GM06990 (cell line): ENCODE data around the gene RNF145.

Source experiments
- DNase-seq: peaks from one replicate; pipeline ENCODE4 v3.0.0-alpha.2; 2011; ENCODE audit not compliant: insufficient read length; ENCODE audit errors: extremely low read depth
- H3K27me3 ChIP-seq: replicated peaks from 2 replicates; pipeline ENCODE4 v1.6.0; 2011; ENCODE audit warnings: low read length; ENCODE audit not compliant: control insufficient read depth, insufficient read depth
- H3K36me3 ChIP-seq: 2 replicates; pipeline ENCODE4 v1.5.1; 2011; ENCODE audit warnings: low read length; ENCODE audit not compliant: control insufficient read depth, insufficient read depth
- H3K4me3 ChIP-seq: replicated peaks from 2 replicates; pipeline ENCODE4 v1.5.1; 2011; ENCODE audit warnings: low read depth, mild to moderate bottlenecking, control low read depth, low read length
- TF ChIP-seq, protein P1 (sequence below): IDR thresholded peaks from 2 replicates; pipeline ENCODE4 v1.5.1; 2011; ENCODE audit warnings: low read length, control low read depth, mild to moderate bottlenecking, inconsistent platforms; ENCODE audit not compliant: insufficient read depth, poor library complexity, severe bottlenecking

The RNF145 gene, protein sequence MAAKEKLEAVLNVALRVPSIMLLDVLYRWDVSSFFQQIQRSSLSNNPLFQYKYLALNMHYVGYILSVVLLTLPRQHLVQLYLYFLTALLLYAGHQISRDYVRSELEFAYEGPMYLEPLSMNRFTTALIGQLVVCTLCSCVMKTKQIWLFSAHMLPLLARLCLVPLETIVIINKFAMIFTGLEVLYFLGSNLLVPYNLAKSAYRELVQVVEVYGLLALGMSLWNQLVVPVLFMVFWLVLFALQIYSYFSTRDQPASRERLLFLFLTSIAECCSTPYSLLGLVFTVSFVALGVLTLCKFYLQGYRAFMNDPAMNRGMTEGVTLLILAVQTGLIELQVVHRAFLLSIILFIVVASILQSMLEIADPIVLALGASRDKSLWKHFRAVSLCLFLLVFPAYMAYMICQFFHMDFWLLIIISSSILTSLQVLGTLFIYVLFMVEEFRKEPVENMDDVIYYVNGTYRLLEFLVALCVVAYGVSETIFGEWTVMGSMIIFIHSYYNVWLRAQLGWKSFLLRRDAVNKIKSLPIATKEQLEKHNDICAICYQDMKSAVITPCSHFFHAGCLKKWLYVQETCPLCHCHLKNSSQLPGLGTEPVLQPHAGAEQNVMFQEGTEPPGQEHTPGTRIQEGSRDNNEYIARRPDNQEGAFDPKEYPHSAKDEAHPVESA

DNA sequence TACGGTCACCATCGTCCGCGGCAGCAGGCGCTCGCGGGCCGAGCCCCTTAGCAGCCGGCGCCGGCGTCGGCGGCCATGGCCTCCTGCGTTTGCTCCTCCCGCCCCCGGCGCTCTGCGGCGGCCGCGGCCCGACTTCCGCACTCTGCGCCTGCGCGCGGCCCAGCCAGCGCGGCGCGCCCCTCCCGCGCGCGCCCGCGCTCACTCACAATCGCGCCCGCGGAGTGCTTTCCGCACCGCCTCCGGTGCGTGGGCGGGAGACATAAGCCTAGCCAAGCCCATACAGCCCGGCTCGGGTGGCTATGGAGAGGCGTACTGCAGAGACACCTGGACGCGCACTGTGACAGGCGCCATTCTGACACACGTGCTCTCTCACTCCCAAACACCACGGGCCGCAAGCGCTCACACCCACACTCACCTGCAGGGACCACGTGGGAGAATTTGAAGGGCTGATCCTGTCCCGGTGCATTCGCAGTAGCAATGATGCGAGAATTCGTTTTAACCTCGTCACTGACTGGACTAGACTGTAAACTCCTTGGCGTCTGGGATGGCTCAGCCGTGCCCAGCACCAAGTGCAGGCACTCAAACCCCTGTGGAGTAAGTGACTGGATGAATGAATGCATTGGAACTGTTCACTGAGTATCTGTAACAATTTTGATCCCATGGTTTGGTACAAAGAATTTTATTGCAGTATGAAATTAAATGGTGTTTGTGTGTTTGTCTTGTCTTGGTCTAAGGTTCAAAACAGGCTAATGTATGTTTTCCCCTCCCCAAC is at the start of gene RNF145:
TSS of gene RNF145 (minus strand) at position 116 of the 772 bp plus-strand sequence. CDS start 5,936 bp downstream, outside the sequence.
- DNase-seq: peak; percentile 94
- Histone ChIP-seq H3K4me3 (peak within 1 kb of the TSS; percentile 87), H3K36me3 (no peaks in the 10 kb centered on the region), H3K27me3 (no peaks in the 10 kb centered on the region)
- TF ChIP-seq, protein P1, sequence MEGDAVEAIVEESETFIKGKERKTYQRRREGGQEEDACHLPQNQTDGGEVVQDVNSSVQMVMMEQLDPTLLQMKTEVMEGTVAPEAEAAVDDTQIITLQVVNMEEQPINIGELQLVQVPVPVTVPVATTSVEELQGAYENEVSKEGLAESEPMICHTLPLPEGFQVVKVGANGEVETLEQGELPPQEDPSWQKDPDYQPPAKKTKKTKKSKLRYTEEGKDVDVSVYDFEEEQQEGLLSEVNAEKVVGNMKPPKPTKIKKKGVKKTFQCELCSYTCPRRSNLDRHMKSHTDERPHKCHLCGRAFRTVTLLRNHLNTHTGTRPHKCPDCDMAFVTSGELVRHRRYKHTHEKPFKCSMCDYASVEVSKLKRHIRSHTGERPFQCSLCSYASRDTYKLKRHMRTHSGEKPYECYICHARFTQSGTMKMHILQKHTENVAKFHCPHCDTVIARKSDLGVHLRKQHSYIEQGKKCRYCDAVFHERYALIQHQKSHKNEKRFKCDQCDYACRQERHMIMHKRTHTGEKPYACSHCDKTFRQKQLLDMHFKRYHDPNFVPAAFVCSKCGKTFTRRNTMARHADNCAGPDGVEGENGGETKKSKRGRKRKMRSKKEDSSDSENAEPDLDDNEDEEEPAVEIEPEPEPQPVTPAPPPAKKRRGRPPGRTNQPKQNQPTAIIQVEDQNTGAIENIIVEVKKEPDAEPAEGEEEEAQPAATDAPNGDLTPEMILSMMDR: no peak

DNA sequence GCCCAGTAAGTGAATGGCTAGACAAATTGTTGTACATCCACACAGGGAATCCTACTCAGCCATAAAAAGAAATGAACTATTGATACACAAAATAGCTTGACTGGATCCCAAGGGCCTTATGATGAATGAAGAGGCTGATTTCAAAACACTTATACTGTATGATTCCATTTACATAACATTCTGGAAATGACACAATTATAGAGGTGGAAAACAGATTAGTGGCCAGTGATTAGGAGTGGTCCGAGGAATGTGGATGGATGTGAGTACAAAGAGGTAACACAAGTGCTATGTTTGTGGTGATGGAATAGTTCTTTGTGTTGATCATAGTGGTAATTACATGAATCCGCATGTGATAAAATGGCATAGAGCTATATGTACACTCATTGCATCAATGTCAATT is 49.0 kb upstream of the RNF145 start:
- Histone ChIP-seq H3K36me3 (no peaks in the 10 kb centered on the region), H3K4me3 (no peak overlapping the region), H3K27me3 (no peaks in the 10 kb centered on the region)
- no peak for DNase-seq
- TF ChIP-seq, protein P1: no peak

- H3K4me3 ChIP-seq: no peak overlapping the region
- no peaks in the 10 kb centered on the region for H3K27me3 ChIP-seq
- no peaks in the 10 kb centered on the region for H3K36me3 ChIP-seq
- TF ChIP-seq, protein P1: no peak
- DNase-seq: no peak
Observed at GRCh38 chr5:159257629-159258283, 48.4 kb upstream of the RNF145 start.

DNA sequence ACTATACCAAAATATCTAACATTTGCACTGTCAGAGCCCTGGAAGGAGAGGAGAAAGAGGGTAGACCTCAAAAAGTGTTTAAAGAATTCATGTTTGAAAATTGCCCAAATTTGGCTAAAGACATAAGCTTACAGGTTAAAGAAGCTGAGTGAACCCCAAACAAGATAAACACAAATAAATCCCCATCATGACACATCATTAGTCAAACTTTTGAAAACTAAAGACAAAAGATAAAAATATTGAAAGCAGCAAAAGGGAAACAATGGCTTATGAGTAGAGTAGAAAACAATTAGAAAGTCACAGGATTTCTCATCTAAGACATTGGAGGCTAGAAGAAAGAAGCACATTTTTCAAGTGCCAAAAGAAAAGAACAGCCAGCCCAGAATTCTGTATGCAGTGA is 47.7 kb upstream of the RNF145 start:
- H3K27me3 ChIP-seq: no peaks in the 10 kb centered on the region; the same call in 1 of the 2 replicates
- no peak overlapping the region for H3K4me3 ChIP-seq
- TF ChIP-seq, protein P1: no peak
- H3K36me3 ChIP-seq: no peaks in the 10 kb centered on the region
- no peak for DNase-seq

- no peak for DNase-seq
- TF ChIP-seq, protein P1: no peak
- H3K4me3 ChIP-seq: no peak overlapping the region
- no peaks in the 10 kb centered on the region; the same call in 1 of the 2 replicates for H3K27me3 ChIP-seq
- H3K36me3 ChIP-seq: no peaks in the 10 kb centered on the region
Observed at GRCh38 chr5:159252195-159252594, 42.8 kb upstream of the RNF145 start.
